Effector CD4-positive, alpha-beta T cell (primary cell): ENCODE results near the gene ZDHHC11.
"Not testable (repeated sequence)": the region's sequence is repeated elsewhere in the genome, so short reads cannot be mapped to it uniquely, and the experiment has no call there.

Experiments used
- DNase-seq: peaks from one replicate; pipeline ENCODE4 v3.0.0-alpha.2; 2020

ZDHHC11 gene

DNA sequence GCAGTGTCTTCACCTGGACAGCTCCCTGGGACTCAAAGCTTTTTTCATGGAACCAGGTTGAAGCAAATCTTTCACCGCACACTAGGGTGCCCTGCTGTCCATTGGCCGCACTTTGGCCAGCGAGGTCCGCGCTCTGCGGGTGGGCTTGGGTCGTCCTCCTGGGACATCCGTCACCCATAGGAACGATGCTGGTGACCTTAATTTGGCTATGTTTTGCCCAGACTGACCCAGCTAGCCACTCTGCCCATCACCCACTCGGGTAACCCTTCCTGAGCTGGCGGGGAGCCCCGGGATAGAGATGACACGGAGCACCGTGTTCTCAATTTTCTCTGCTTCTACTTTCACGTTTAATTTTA lies 92.1 kb downstream of the ZDHHC11 start:
- DNase-seq, result no peak

DNA sequence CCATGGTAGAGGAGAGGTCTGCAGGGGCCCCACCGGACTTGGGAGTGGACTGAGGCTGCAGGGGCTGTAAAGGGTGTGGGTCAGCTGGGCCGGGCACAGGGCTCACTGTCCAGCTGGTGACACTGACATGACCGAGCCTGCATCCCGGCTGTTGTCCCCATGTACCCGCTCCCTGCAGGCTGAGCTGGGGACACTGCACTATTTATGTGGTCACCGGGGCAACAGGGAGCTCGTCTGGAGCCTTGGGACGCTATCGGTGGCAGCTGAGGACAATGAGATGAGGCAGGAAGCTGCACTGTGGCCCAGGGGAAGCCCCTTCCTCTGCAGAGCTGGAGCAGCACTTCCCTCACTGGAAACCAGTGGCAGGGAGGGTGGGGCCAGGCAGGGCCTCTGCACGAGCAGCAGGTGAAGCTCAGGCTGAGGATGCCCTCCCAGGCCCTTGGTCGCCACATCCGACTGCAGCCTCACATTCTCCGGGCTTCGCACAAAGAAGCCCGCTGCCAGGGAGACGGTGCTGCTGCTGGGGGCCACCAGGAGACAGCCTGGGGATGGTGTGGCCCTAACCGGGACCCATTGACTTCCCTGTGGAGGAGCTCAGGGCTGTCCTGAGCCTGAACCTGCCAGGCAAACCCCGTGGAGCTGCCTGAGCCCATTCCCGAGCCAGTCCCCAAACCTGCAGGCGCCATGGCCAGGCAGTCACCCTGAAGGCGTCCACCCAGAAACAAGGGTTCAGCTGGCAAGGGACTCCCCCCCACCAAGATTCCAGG lies 92.7 kb downstream of the ZDHHC11 start:
- DNase-seq, result no peak

DNA sequence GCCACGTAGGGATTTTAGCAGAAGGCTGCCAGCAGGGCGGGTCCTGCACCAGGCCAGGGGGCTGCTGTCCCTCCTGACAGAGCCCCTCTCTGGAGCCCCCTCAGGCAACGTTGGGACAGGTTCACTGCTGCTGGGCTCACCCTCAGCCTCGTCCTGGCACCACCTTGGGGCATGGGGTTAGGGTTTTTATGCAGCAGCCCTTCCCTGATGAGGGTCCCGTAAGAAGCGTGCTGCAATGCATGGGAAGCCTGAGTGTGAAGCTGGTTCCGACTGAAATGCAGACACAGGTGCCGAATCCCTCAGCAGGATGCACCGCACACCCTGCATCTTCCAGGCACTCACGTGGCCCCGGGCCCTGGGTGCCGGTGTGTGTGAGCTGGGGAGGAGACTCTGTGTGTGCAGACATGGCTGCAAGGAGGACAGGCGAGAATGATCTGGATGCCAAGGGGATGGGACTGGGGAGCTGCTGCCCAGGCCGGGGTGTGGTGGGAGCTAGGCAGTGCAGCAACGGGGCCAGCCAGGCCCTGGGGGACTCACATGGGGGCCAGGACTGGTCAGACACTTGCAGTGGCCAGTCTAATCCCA lies 93.3 kb downstream of the ZDHHC11 start:
- DNase-seq, result no peak

DNA sequence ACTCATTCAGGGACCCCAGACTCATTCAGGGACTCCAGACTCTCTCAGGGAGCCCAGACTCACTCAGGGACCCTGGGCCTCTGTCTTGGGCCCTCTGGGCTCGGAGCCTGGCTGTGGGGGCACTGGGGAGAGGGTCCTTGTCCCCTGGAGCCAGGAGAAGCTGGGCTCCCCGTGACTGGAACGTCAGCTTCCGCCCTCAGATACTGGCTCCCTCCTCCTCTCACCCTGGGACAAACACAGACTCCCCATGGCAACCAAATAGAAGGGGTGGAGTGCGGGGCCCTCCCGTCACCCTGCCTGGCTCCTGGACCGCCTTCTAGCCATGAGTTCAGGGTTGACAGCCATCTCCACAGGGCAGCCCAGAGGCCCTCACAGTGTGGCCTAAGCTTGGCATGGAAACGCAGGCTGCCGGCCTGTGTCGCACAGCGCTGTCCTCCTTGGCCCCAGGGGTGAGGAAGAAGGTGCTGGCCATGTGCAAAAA lies 93.9 kb downstream of the ZDHHC11 start:
- DNase-seq, result no peak

DNA sequence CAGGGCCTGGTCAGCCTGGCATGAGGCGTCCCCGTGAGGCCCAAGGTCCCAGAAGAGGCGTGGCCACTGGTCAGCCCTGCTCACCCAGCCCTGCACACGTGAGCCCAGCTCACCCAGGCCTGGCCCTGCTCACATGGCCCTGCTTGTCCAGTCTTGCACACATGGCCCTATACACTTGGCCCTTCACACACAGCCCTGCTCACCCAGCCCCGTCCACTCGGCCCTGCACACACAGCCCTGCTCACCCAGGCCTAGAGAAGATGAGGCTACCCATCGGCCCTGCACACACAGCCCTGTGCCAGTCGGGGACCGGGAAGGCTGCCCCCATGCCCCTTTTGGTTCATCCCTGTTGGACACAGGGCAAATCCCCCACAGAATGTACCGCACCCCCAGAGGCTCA lies 94.6 kb downstream of the ZDHHC11 start:
- no peak for DNase-seq

DNA sequence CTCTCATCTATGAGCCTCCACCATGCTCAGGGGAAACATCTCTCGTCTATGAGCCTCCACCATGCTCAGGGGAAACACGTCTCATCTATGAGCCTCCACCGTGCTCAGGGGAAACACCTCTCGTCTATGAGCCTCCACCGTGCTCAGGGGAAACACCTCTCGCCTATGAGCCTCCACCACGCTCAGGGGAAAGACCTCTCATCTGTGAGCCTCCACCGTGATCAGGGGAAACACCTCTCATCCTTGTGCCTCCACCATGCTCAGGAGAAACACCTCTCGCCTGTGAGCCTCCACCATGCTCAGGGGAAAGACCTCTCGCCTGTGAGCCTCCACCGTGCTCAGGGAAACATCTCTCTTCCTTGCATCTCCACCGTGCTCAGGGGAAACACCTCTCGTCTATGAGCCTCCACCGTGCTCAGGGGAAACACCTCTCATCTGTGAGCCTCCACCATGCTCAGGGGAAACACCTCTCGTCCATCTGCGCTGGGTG lies 96.6 kb downstream of the ZDHHC11 start:
- not testable (repeated sequence) for DNase-seq

DNA sequence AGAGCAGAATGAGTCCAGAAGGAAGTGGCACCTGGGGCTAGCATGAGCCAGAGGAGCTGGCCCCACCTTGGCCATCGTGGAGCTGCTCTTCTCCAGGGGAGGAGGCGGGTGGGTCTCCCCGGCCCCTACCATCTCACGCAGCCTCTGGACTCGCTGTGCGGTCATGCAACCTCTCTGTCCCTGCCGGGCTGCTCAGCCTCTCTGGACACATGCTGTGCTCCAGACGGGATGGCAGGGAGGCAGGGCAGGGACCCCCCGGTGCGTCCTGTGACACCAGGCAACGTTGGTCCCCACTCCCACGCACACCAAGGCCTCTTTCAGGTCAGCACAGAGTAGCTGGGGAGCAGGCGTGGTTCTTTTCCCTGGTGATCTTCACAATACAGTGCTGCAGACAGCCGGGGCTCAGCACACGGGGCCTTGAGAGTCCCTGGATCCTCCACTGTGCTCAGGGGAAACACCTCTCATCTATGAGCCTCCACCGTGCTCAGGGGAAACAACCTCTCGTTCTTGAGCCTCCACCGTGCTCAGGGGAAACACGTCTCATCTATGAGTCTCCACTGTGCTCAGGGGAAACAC lies 97.1 kb downstream of the ZDHHC11 start:
- DNase-seq, result not testable (repeated sequence)

DNA sequence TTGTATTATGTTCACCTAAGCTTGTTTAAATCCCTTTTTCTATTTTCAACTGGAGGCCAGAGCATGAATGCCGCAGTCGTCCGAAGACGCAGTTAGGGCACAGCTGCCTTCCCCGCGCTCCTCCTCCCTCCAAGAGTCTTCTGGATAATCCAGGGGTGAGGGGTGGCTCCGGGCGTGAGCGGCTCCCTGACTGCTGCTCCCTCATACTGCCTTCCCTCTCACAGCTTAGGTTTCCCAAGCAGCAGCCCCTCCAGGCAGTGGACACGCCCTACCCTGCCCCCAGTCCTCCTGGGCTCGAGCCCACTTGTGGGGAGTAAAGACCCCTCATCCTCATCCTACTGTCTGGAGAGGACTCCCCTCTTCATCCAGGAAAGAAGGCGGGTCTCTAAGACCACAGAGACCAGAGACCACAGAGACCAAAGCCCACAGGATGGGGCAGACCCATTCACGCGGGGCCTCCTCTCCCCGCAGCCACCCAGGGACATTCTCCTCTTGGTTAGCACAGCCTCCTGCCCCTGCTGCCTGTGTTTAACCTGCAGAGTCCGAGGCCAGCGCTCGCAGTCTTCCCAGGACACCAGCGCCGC lies 98.2 kb downstream of the ZDHHC11 start:
- DNase-seq, result not testable (repeated sequence)

DNA sequence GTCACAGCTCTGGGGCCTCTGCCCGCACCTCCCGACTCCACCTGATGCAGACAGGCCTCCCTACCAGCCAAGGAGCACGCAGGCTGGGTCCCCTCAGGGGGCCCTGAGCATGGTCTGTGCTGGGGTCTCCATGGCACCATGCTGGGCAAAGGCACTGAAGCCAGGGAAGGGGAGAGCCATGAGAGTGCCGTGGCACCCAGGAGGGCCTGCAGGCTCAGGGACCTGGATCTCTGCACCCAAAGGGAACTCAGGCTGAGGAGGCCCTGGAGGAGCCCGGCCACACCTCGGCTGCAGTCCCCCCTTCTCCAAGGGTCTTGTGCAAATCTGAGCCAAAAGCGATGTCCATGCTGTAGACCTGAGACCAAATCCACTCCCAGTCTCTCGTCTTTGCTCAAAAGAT lies 98.8 kb downstream of the ZDHHC11 start:
- DNase-seq, result not testable (repeated sequence)

DNA sequence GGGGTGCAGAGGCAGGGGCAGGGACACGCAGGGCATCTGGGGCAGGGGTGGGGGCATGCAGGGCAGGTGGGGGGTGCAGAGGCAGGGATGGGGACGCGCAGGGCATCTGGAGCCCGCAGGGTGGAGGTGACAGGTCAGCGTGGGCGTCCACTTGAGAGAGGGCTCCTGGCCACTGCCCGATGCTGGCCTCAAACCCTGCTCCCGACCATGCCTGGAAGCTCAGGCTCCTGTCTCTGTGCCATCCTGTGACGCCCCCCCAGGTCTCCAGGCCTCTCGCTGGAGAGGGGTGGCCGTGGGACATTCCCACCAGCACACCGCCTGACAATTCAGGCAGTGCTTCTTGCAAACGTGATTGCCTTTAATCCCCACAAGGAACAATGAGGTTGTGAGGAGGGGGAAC lies 99.3 kb downstream of the ZDHHC11 start:
- DNase-seq, result no peak

DNA sequence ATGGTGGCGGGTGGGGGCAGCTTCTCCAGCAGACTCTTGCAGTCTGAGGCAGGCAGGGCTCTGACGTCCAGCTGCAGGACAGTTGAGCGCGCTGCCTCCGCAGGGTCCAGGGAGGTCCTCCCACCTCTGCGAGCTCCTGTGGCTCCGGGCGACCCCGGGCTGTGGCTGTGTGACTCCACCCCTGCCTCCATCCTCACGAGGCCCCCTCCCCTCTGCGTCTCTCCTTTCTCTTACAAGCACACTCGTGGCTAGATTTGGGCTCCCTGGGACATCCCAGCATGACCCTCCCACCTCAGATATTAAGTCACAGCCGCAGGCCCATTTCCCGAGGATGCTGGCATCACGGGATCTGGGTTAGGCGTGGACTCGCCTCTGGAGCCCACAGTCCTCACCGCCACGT lies 100.6 kb downstream of the ZDHHC11 start:
- not testable (repeated sequence) for DNase-seq

DNA sequence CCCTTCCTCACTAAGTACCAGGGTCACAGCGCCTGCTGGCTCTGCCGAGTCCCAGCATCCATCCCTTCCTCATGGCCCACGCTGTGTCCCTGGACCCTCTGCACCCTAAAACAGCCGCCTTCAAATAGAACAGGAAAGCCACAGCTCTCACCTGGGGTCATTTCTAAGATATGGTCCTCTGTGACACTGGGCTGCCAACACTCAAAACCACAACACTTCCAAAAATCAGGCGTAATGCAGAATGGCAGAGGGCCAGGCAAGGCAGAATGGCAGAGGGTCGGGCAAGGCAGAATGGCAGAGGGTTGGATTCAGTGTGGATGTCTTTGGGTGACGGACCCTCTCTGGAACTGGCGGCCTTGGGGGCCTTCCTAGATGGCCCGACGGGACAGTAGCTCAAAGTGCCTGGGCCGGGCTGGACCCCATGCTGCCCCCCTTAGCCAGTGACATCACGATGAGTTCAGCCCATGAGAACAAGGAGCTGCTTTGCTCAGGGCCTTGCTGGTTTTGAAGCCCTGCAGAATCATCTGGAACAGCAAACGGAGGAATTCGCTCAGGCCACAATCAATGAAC lies 101.6 kb downstream of the ZDHHC11 start:
- no peak for DNase-seq

DNA sequence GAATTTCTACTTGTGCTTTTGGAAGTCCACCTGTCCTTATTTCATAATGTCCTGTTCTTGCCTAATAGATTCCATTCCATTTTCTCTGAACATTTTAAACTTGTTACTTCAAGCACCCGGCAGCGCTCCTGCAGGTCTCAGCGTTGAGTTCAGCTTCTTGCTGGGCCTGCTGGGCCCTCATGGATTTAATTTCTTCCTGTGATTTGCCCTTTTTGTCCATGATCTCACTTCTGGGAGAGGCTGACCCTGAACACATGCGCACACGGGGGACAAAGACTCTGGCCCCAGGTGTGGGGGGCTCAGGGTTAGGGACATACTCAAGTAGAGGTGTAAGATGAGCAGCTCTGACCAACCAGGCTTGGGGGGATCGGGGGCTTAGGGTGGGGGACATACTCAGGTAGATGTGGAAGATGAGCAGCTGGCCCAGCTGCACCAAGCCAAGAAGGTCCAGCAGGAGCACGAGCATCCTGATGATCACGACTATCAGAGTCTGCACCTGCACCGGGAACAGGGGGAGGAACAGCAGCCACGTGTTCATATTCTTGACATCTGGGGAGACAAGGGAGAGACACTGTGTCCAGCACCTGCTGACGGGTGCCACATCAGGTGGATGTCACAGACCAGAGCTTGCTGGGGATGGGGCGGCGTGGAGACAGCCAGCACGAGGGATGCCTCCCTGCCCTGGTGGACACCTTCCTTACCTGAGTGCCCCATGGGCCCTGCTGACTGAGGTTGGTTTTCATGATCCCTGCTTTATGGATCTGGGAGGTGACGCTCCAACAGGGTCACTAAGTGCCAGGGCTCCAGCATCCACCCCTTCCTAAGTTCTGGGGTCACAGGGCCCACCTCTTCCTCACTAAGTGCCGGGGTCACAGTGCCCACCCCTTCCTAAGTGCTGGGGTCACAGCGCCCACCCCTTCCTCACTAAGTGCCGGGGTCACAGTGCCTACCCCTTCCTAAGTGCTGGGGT lies 102.5 kb downstream of the ZDHHC11 start:
- DNase-seq, result not testable (repeated sequence)

DNA sequence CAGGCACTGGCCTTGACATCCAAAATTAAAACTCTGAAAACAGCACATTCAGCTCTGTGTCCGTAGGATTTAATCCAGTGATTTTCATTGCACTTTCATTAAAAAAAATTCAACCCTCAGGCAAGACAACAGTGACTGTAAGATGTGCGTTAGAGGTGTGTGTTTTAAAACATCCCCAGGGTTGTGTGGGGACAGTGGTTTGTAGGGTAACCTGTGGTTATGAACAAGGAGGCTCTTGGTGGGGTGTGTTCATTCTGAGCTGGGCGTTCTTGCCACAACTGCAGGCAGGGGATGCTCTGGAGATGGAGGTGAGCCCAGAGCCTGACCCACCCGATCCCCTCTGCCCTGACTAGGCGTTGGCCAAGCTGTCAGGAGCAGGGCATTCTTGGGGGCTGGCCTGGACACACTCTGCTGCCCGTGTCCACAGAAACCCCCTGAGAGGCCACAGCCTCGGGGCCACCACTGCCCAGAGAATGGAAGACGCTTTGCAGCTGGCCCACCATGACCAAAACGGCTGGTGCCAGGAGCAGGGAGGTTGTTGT lies 103.4 kb downstream of the ZDHHC11 start:
- DNase-seq, result not testable (repeated sequence)

DNA sequence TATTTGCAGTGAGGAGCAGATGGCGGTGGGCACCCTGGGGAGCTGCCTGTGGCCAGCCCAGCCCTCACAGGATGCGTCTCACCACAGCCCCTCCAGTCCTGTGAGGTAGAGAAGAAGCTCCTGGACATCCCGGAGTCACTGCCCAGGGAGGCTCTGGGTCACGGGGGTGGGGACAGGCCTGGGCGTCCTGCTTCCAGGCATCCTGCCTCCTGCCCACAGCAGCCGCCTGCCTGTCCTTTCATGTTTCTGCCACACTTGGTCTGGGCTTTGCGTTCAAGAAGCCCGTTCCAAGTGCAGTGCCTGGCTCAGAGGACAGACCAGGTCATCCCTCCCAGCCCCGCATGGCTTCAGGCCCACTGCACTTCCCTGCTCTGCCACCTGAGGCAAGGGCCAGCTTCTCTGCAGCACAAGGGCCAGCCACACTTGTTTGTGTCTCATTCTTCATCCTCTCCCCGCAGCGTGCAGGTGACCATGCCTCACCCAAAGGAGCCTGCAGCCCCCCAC lies 104.5 kb downstream of the ZDHHC11 start:
- no peak for DNase-seq
